Activated CD8-positive, alpha-beta memory T cell treated with anti-CD3 and anti-CD28 coated beads, Interleukin-2, amount 50 U/mL, for 1 hour (primary cell): ENCODE results near the gene ERC1.
"Not testable (repeated sequence)": the region's sequence is repeated elsewhere in the genome, so short reads cannot be mapped to it uniquely, and the experiment has no call there.

Source experiments
- DNase-seq: peaks from one replicate; pipeline ENCODE4 v3.0.0-alpha.2; 2020; ENCODE audit errors: extremely low read depth

ERC1 gene

GRCh38 chr12:981961-982360 is 9.1 kb upstream of the ERC1 start:
- DNase-seq, result no peak

DNA sequence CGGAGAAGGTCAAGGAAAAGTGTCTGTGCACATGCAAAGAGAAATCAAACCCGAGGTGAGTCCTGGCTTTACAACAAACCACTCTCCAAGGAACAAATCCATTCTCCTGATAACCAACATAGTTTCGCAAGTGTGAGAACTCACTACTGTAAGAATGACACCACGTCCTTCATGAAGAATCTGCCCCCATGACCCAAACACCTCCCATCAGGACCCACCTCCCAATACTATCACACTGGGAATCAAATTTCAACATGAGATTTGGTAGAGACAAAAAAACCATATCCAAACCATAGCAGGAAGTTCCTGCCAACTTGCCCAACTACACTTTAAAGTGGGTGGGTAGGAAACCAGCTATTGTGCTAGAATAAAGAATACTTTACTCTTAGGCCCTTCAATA is 2.4 kb upstream of the ERC1 start:
- no peak for DNase-seq

GRCh38 chr12:989051-989450 is 2.0 kb upstream of the ERC1 start:
- no peak for DNase-seq

DNA sequence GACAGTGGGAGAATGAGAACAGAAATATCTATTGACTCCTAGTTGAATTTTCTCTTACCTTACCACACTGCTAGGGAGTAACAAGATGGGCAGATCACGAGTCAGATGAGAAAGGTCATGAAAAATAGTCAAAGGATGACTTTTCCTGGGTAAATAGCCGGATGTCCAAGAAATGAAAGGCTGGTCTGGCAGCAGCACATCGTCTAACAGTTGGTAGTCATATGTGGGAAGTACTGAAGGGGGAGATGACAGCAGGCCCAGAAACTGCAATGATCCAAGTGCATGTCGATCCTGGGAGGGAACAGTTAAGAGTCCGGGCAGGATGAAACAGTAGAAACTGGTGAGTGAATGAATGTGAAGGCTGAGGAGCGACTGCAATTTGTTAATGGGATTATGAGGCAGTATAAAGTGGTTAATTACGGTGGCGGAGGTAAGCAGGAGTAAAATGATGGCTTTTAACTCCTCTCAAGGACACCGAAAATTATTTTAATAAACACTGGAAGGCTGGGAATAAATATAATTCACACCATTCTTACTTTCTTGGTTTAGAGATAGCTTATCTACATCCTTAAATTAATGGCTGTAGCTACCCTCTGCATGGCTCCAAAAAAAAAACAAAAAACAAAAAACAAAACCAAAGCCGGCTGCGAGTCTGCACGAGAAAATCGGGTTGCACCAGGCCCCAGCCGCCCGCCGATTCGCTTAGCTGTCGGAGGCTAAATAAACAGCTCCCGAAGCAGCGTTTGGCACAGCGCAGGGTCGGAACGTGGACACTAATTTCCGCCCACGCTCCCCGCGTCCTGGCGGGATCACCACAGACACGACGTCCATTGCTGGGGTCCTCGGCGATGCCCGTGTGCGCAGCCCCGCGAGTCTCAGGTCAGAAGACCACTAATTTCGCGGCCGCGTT is 1.0 kb upstream of the ERC1 start:
- DNase-seq, result peak; percentile 7

GRCh38 chr12:991350-992333 is 619 bp downstream of the ERC1 start:
- DNase-seq, result peak; percentile 10

GRCh38 chr12:992647-993046 is 1.6 kb downstream of the ERC1 start:
- no peak for DNase-seq

DNA sequence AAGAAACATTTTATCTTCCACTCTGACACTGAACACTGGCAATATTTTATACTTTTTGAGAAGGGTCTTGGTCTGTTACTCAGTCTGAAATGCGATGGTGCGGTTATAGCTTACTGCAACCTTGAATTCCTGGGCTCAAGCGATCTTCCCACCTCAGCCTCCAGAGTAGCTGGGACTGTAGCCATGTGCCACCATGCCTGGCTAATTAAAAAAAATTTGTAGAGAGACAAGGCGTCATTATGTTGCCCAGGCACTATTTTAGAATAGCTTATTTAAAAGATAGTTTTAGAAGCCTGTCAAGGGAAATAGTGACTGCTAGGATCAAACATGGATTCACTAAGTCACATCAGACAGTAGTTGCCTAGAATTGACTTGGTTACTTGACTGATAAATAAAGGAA is 5.9 kb downstream of the ERC1 start:
- DNase-seq, result no peak

DNA sequence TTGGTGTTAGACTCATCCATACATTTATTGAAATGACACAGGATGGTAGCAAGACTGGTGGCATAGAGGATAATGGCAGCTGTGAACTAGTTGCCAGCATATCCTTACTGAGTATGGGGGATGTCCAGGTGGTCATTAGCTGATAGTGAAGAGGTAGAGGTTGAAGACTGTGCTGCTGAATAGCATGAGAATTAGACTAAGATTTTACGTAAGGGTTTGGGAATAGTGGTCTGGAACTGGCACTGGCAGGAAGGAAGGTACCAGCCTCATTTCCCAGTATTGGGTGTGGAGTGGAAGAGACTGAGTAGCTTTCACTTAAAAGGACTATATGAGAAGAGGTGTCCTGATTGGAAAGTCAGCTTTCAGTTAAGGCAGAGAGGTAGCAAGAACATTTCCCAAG is 6.5 kb downstream of the ERC1 start:
- no peak for DNase-seq

DNA sequence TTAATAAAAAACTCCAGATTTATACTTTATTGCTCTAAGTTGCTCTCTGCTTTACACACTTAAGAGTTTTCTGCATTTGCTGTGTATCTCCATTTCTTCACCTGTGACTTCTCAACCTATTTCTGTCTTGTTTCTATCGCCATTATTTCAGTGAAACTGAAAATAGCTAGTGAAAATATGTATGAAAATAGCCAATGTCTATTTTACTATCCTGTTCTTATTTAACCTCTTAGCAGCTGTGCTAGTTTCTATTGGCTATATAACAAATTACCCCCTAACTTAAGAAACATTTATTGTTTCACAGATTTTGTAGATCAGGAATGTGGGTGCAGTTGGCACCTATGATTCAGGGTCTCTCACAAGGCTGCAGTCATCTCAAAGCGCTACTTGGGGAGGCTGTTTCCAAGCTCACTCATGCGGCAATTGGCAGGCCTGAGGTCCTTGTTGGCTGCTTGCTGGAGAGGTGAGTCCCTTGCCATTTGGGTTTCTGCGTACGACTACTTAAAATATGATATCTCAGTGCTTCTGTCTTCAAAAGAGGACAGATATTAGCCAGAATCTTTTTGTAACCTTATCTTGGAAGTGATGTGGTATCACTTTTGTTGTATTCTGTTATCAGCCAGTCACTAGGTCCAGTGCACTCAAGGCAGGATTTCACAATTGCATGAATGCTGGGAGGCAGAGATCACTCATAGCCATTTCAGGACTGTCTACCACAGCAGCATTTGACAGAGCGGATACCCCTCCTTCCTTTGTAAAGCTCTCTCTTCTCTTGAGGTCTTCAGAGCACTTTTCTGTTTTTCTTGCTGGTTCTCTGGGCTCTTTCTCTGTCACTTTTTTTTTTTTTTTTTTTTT is 7.2 kb downstream of the ERC1 start:
- DNase-seq, result no peak

DNA sequence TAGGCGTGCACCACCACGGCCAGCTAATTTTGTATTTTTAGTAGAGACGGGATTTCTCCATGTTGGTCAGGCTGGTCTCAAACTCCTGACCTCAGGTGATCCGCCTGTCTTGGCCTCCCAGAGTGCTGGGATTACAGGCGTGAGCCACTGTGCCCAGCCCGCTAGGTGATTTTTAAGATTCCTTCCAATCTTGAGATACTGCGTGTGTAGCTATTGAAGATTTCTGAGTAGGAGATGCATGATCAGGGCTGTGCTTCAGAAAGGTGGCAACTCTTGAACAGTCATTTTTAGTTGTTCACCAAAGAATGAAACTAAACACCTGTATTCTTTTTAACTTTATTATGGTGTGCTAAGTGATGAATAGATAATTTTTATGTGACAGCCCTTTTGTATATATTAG is 8.7 kb downstream of the ERC1 start:
- DNase-seq, result not testable (repeated sequence)

DNA sequence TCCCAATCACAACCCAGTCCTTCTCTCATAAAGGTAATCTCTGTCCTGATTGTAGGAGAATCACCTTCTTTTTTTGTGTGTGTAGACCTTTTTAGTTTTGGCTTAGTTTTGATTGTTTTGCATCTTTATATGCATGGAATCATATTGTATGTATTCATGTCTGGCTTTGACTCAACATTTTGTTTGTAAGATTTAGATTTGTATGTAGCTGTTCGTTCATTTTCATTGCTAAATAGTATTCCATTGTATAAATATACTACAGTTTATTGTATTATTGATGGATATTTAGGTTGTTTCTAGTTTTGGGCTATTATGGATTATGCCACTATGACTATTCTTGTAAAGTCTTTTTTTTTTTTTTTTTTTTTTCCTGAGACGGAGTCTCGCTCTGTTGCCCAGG is 10.5 kb downstream of the ERC1 start:
- no peak for DNase-seq

DNA sequence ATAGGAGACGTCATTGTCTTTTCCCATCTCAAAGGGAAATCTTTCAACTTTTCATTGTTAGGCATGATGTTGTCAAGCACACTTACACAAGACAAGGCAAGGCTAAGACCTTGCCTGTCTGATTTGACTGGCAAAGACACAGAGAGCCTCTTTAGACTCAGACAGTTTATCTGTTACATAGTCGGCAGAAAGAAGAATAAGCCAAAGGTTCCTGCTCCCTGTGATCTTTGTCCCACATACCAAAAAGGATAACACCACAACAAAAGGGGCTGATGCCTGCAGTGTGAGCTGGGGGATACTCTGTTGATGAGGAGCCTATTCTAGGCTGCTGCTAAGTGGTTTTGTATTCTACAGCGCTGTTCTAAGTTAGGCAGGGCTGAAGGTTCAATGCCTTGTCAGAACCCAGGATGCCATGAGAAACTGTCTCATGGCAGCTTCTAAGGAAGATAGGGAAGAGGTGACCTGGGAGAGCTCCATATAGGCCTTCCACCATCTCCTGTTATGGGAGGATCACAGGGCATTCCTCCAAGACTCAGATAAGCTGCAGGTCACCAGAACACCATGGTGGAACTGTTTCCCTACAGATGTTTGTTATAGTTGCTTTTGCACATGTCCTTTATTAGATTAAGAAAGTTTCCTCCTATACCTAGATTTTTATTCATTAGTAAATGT is 12.7 kb downstream of the ERC1 start:
- no peak for DNase-seq

GRCh38 chr12:1006255-1006654 is 15.2 kb downstream of the ERC1 start:
- DNase-seq, result no peak

DNA sequence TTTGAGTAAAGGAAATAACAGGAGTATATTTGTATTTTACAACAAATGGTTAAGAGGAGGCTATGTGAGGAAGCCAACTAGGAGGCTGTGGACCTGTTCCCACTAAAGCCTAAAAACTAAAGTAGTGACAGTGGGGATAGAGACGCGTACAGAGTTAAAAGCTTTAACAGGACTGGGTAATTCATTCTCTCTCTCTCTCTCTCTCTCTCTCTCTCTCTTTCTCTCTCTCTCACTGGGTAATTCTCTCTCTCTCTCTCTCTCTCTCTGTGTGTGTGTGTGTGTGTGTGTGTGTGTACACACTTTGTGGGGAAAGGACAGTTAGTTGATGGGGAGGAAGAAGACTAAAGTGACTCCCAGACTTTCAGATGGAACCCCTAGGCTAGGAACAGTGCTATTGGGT is 16.3 kb downstream of the ERC1 start:
- no peak for DNase-seq

DNA sequence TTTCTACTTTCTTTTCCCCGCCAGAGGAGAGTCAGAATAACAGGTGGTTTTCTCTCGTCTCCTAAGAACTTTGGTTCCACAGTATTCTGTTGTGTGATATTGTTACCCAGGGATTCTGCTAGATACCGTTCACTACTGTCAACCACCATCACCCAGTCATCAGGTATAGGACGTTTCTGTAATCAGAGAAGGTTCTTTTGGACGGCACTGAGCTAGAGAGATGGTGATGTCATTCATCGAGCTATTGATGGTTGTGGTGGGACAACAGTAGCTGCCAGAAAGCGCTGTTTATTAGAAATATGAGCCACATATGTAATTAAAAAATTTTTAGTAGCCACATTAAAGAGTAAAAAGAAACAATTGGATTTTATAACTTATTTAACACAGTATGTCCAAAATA is 17.0 kb downstream of the ERC1 start:
- DNase-seq, result no peak

DNA sequence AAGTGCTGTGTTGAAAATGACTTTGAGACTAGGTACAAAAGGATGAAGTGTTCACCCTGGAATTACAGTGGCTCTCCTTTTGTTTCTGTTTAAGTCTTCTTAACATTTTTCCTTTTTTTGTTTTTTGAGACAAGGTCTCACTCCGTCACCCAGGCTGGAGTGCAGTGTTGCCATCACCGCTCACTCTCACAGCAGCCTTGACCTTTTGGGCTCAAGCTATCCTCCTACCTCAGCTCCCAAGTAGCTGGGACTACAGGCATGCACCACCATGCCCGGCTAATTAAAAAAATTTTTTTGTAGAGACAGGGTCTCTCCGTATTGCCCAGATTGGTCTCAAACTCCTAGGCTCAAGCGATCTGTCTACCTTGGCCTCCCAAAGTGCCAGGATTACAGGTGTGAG is 20.1 kb downstream of the ERC1 start:
- DNase-seq, result no peak

DNA sequence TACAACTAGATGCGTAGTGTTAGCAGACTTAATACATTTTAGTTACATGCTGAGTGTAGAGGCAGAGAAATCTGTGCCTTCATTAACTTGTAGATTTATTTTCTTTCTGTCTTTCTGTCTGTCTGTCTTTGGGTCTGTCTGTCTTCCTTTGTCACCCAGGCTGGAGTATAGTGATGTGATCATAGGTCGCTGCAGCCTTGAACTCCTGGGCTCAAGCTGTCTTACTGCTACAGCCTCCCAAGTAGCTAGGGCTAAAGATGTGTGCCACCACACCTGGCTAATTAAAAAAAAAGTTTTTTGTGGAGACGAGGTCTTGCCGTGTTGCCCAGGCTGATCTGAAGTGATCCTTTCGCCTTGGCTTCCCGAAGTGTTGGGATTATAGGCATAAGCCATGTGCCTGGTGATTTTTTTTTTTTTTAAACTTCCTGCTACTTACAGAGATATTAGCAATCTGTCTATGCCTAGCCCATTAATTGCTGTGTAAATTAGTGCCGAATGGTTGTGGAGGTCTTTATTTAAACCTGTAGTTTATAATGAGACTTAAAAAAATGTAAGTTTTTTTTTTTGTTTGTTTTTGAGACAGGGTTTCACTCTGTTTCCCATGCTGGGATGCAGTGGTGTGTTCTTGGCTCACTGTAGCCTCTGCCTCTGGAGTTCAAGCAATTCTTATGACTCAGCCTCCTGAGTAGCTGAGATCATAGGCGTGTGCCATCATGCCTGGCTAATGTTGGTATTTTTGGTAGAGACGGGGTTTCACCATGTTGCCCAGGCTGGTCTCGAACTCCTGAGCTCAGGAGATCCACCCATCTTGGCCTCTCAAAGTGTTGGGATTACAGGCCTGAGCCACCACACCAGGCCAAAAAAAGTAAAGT is 22.8 kb downstream of the ERC1 start:
- DNase-seq, result no peak

GRCh38 chr12:1019283-1019682 is 28.3 kb downstream of the ERC1 start:
- no peak for DNase-seq

GRCh38 chr12:1020389-1020788 is 29.4 kb downstream of the ERC1 start:
- DNase-seq, result no peak
